Upper lobe of right lung (tissue), 1 donor: ENCODE measurements around the gene FGD5. TPM values are rescaled to one million over a fixed set of nuclear protein-coding genes. Genes with fewer than 3 reads are reported as not detected.
A peak's percentile ranks its signal among the peaks of the same experiment; 100 is the strongest.

Experiments
- ATAC-seq: fragments of 200-7000 bp; cut with Tn5 transposase; one replicate; pipeline ENCODE4 v1.9.1; 2020; ENCODE audit warnings: mild to moderate bottlenecking, moderate library complexity
- DNase-seq: peaks from one replicate; pipeline ENCODE4 v3.0.0-alpha.2; 2020
- H3K27ac ChIP-seq: fragments of 200-600 bp; one replicate; pipeline ENCODE4 v1.8.0; 2022
- H3K27me3 ChIP-seq: fragments of 200-600 bp; one replicate; pipeline ENCODE4 v1.8.0; 2022; ENCODE audit warnings: mild to moderate bottlenecking
- H3K36me3 ChIP-seq: fragments of 200-600 bp; one replicate; pipeline ENCODE4 v1.8.0; 2022
- H3K4me1 ChIP-seq: fragments of 200-600 bp; one replicate; pipeline ENCODE4 v1.8.0; 2022
- H3K4me3 ChIP-seq: fragments of 200-600 bp; one replicate; pipeline ENCODE4 v1.8.0; 2022; ENCODE audit warnings: mild to moderate bottlenecking
- H3K9me3 ChIP-seq: fragments of 200-600 bp; one replicate; pipeline ENCODE4 v1.8.0; 2022
- intact Hi-C: fragments of 100-400 bp; cut with DNase I; formaldehyde crosslinking; loops from one replicate; pipeline ENCODE4 v1.11.0; 2022
- total RNA-seq: library from RNA; stranded (reverse); fragmentation: NEBNext Ultra II Directional; extraction: Animal tissue kit (Norgen Biotek cat#: 25700); gene quantifications from one replicate; pipeline ENCODE4 v1.2.1, GENCODE V29; 2021
- TF ChIP-seq, protein P1 (sequence below): fragments of 200-600 bp; IDR thresholded peaks from one replicate; pipeline ENCODE4 v1.8.0; 2022; ENCODE audit warnings: antibody characterized with exemption
- donor health status: DM: no; HTN: yes; CAD: no; lungs with severe emphysema.

The FGD5 gene
- total RNA-seq, 1 donor from 2014 or later: 84.2 TPM

DNA sequence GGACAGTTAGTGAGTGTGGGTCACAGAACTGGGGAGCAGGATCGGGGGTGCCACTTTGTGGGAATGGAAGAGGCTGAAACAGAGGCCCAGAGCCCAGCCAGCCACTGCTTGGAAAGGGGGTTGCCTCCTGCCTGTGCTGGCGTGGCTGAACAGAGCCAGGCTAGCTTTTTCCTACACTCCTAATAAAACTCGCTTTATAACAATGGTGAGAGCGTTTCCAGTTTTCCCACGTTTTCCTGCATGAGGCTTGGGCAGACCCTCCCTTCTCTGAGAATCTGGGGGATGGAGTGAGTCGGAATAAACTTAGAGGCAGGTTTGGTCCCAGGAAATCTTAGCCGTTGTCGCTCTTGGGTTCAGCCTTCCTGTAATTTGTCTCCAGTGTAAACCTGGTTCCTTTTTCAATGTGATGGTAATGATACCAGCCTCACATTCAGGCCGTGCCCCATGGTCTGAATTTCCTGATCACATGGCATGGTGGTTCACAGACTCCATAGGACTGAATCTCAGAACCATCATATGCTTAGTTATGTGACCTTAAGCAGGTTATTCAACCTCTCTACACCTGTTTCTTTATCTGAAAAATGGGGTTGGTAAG is 6.5 kb upstream of the FGD5 start:
- ATAC-seq (peak; percentile 6), DNase-seq (no peak)
- H3K27ac ChIP-seq: no peak overlapping the region
- TF ChIP-seq, protein P1, sequence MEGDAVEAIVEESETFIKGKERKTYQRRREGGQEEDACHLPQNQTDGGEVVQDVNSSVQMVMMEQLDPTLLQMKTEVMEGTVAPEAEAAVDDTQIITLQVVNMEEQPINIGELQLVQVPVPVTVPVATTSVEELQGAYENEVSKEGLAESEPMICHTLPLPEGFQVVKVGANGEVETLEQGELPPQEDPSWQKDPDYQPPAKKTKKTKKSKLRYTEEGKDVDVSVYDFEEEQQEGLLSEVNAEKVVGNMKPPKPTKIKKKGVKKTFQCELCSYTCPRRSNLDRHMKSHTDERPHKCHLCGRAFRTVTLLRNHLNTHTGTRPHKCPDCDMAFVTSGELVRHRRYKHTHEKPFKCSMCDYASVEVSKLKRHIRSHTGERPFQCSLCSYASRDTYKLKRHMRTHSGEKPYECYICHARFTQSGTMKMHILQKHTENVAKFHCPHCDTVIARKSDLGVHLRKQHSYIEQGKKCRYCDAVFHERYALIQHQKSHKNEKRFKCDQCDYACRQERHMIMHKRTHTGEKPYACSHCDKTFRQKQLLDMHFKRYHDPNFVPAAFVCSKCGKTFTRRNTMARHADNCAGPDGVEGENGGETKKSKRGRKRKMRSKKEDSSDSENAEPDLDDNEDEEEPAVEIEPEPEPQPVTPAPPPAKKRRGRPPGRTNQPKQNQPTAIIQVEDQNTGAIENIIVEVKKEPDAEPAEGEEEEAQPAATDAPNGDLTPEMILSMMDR: no peak
- H3K4me3 ChIP-seq: peak overlapping the region; percentile 62
- peaks cover 19% of the 10 kb centered on the region for H3K4me1 ChIP-seq
- intact Hi-C loops: no loop called here
- no peaks in the 10 kb centered on the region for H3K9me3 ChIP-seq
- H3K27me3 ChIP-seq: peaks cover 6% of the 10 kb centered on the region
- no peaks in the 10 kb centered on the region for H3K36me3 ChIP-seq

DNA sequence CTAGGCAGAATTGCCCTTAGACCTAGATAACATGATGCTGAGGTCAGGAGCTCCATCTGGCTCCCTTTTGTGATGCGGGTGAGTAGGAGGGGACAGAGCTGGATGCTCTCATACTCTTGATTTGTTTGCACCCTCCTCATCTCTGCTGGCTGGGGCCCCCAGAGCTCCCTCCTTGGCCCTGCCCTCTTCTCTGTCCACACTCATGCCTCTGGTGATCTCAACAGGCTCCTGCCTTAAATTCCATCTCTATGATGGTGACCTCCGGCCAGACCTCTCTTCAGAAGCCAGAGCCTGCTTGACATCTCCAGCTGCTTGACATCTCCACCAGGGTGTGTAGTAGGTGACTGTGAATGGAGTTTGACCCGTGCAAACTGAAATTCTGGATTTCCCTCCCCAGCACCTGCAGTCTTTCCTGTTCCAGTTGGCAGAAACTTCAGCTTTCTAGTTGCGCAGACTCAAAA is 4.3 kb upstream of the FGD5 start:
- DNase-seq (no peak), ATAC-seq (no peak)
- Histone ChIP-seq H3K27ac (no peak overlapping the region), H3K9me3 (no peaks in the 10 kb centered on the region), H3K36me3 (no peaks in the 10 kb centered on the region), H3K4me1 (peaks cover 19% of the 10 kb centered on the region), H3K27me3 (peaks cover 6% of the 10 kb centered on the region), H3K4me3 (no peak overlapping the region)
- TF ChIP-seq, protein P1: no peak
- intact Hi-C loops: no loop called here

DNA sequence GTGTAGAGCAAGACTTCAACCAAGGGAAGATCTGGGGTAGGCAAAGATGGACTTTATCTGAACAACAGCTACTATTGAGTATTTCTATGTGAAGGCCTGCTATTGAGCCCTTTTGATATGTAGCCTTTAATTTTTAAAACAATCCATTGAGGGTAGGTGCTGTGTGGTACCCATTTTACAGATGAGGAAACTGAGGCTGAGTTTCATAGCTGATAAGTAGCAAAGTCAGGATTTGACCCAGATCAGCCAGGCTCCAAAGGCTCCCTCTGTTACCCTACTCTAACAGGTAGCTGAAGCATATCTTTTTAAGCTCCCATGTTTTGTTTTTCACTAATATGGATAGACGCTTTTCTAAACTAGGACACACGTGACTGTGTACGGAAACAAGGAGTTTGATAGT is 2.4 kb upstream of the FGD5 start:
- H3K4me1 ChIP-seq: peaks cover 15% of the 10 kb centered on the region
- intact Hi-C loops: no loop called here
- H3K27me3 ChIP-seq: no peaks in the 10 kb centered on the region
- no peak for ATAC-seq
- no peak overlapping the region for H3K4me3 ChIP-seq
- no peak for DNase-seq
- no peak overlapping the region for H3K27ac ChIP-seq
- H3K9me3 ChIP-seq: no peaks in the 10 kb centered on the region
- no peaks in the 10 kb centered on the region for H3K36me3 ChIP-seq
- TF ChIP-seq, protein P1: no peak

DNA sequence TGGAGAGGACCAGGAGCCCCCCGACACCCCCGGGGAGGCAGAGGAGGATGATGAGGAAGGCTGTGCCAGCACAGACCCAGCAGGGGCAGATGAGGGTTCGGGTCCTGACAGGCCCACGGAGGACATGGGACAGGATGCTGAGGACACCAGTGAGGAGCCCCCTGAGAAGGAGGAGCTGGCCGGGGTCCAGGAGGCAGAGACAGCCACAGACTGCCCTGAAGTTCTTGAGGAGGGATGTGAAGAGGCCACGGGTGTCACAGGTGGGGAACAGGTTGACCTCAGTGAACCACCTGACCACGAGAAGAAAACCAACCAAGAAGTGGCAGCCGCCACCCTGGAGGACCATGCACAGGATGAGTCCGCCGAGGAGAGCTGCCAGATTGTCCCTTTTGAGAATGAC is 909 bp downstream of the FGD5 start:
- no peak for ATAC-seq
- TF ChIP-seq, protein P1: no peak
- H3K27ac ChIP-seq: no peak overlapping the region
- no peaks in the 10 kb centered on the region for H3K36me3 ChIP-seq
- no peak for DNase-seq
- H3K4me1 ChIP-seq: peaks cover 13% of the 10 kb centered on the region
- no peaks in the 10 kb centered on the region for H3K27me3 ChIP-seq
- H3K9me3 ChIP-seq: no peaks in the 10 kb centered on the region
- H3K4me3 ChIP-seq: no peak overlapping the region
- intact Hi-C loops: no loop called here

DNA sequence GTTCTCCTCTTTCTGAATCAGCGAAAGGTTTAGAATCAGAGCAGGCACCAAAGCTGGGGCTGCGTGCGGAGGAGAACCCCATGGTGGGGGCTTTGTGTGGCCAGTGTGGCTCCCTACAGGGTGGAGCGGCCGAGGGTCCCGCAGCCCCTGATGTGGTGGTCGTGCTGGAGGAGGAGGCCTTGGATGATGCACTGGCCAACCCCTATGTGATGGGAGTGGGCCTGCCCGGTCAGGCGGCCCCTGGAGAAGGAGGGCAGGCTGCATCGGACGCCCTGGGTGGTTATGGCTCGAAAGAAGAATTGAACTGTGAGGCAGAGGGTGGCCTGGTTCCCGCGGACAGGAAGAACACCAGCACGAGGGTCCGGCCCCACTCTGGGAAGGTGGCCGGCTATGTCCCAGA is 1.4 kb downstream of the FGD5 start:
- H3K9me3 ChIP-seq: no peaks in the 10 kb centered on the region
- no peak for DNase-seq
- intact Hi-C loops: no loop called here

More for the DNA sequence above, 1.4 kb downstream of the FGD5 start:
- peaks cover 13% of the 10 kb centered on the region for H3K4me1 ChIP-seq
- no peak overlapping the region for H3K4me3 ChIP-seq
- TF ChIP-seq, protein P1: no peak
- H3K27me3 ChIP-seq: no peaks in the 10 kb centered on the region
- no peaks in the 10 kb centered on the region for H3K36me3 ChIP-seq
- H3K27ac ChIP-seq: no peak overlapping the region
- ATAC-seq: no peak
